Mucosa of stomach (tissue), 1 donor: ENCODE results near the gene POMGNT2.

Experiments used
- H3K27me3 ChIP-seq: one replicate; pipeline ENCODE4 v1.7.0; 2013; ENCODE audit warnings: mild to moderate bottlenecking, low read length; ENCODE audit not compliant: control insufficient read depth, insufficient read depth
- H3K36me3 ChIP-seq: one replicate; pipeline ENCODE4 v1.7.0; 2013; ENCODE audit warnings: low read length; ENCODE audit not compliant: control insufficient read depth, insufficient read depth
- H3K4me1 ChIP-seq: one replicate; pipeline ENCODE4 v1.7.0; 2013; ENCODE audit warnings: mild to moderate bottlenecking, low read length; ENCODE audit not compliant: control insufficient read depth, insufficient read depth
- H3K4me3 ChIP-seq: one replicate; pipeline ENCODE4 v1.7.0; 2013; ENCODE audit warnings: low read length
- H3K9ac ChIP-seq: one replicate; pipeline ENCODE4 v1.7.0; 2013; ENCODE audit warnings: mild to moderate bottlenecking, low read length, moderate library complexity
- H3K9me3 ChIP-seq: one replicate; pipeline ENCODE4 v1.7.0; 2013; ENCODE audit warnings: mild to moderate bottlenecking, low read length, moderate library complexity; ENCODE audit not compliant: control insufficient read depth
- donor health status: Pancreatic carcinoma.

Gene POMGNT2

DNA sequence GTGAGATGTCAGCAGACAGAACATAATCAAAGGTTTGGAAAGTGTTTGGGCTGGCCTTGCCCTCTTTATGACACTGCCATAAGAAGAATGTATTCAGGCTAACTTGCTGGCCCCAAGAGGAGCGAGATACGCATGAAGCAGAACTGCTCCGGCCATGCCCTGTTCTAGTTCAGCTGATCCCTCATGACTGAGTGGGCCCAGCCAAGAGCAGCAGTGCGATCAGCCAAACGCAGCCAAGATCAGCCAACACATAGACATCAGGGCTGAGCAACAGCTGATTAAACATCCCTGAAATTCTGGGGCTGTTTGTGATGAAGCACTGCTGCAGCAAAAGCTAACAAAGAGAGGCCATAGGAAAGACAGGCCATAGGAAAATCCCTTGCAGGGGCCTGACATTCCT is 24.1 kb downstream of the POMGNT2 start:
- no peaks in the 10 kb centered on the region for H3K27me3 ChIP-seq
- no peaks in the 10 kb centered on the region for H3K4me1 ChIP-seq

DNA sequence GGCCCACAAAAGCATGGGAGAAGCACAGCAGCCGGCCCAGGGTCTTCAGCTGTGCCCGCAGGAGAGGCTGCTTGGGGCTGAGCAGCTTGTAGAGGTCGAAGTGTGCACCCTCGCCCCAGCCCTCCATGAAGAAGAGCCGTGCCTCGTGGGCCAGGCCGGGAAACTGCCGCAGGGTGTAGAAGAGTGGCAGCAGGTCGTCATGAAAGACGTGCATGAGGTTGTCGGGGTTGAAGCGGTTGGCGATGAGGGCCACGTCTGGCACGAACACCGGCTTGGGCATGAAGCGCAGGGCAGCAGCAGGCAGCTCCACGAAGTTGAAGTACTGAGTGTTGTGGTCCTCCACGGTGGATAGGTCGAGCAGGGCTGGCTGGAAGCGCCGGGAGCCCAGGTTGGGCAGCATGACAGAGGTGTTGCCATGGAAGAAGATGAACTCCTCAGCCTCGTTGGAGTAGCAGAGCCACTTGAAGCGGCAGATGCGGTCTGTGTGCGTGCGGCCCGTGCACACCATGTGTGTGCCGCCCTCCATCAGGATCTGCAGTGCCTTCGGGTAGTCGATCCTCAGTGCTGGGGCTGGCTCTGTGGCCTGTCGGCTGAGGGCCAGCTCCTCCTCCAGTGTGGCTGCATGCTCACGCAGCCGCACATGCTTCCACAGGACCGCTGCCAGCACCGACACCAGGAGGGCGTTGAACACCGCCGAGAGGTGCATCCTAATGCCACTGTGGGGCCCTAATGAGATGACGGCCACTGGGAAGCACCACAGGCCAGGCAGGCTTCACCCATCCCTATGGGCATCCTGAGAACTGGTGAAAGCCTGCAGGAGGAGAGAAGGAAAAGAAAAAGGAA is 24.9 kb downstream of the POMGNT2 start:
- no peaks in the 10 kb centered on the region for H3K27me3 ChIP-seq
- H3K4me1 ChIP-seq, result no peaks in the 10 kb centered on the region
- H3K9ac ChIP-seq, result no peak overlapping the region
- H3K9me3 ChIP-seq, result no peaks in the 10 kb centered on the region
- no peak overlapping the region for H3K4me3 ChIP-seq
- no peaks in the 10 kb centered on the region for H3K36me3 ChIP-seq

More for the DNA sequence above, 24.1 kb downstream of the POMGNT2 start:
- Histone ChIP-seq H3K9me3 (no peaks in the 10 kb centered on the region), H3K4me3 (no peak overlapping the region), H3K9ac (no peak overlapping the region), H3K36me3 (no peaks in the 10 kb centered on the region)

DNA sequence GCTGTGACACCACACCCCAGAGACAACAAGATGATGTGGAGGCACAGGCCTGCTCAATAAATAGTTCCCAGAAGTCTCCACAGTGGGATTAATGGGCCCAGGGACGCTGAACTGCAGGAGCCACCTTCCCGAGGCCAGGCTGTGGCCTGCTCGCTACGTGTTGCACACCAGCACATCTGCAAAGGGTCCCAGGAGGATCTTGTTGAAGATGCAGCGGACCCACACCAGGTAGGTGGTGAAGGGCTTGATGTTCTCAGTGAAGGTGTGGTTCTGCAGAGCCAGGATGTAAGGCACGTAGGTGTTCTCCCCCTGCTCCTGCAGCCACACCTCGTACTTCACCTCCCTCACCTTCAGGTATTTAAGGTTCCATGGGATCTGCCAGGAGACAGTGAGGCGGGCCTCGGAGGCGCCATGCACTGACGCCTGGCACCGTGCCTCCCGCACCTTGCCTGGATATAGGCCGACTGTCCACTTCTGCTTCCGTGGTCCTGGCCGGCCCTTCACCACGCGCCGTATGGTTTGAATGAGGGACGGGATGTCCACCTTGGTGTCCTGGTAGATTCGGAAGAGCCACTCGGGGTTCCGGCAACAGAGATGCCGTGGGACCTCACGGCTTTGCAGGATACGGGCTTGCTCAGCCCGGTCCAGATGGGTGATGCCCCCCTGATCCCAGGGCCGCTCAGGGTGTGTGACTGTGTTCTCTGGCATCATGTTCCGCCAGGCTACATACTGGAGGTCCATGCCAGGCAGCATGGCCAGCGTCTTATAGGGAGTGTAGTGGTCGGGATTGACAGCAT is 26.1 kb downstream of the POMGNT2 start:
- H3K27me3 ChIP-seq, result no peaks in the 10 kb centered on the region
- no peaks in the 10 kb centered on the region for H3K36me3 ChIP-seq

DNA sequence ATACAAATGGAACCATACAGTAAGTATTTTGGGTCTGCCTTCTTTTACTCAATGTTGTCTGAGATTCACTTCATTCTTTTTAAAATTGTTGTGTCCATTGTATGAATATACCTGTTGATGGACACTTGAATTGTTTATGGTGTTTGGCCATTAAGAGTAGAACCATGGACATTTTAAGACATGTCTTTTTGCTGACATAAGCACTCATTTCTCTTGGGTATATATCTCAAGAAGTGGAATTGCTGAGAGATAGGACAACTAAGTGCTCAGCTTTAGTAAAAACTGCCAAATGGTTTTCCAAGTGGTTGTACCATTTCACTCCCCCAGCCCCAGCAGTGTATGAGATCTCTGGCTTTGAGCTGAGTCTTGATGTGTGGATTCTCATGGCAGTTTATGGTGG is 28.2 kb downstream of the POMGNT2 start:
- H3K27me3 ChIP-seq, result no peaks in the 10 kb centered on the region
- H3K9me3 ChIP-seq, result no peaks in the 10 kb centered on the region
- no peak overlapping the region for H3K9ac ChIP-seq
- H3K4me1 ChIP-seq, result no peaks in the 10 kb centered on the region
- no peak overlapping the region for H3K4me3 ChIP-seq
- H3K36me3 ChIP-seq, result no peaks in the 10 kb centered on the region

More for the DNA sequence above, 26.1 kb downstream of the POMGNT2 start:
- Histone ChIP-seq H3K9ac (no peak overlapping the region), H3K9me3 (no peaks in the 10 kb centered on the region), H3K4me3 (no peak overlapping the region), H3K4me1 (no peaks in the 10 kb centered on the region)

DNA sequence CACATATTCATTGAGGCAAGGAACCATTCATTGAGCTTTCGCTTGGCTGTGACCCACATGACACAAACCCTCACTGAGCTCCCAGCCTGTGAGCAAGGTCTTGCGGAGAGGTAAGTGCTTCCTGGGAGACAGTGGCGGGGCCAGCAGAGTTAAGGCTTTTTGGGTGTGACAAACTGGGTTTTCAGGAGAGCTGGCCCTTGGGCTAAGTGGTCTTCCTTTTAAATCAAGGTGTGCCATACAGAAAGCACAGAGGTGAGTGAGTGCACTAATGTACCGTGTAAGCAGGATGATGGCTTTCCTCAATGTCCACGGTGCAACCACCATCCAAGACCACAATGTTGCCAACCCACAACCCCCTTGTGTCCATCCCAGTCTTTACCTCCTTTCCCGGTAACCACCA is 28.6 kb downstream of the POMGNT2 start:
- Histone ChIP-seq H3K36me3 (no peaks in the 10 kb centered on the region), H3K9me3 (no peaks in the 10 kb centered on the region), H3K9ac (no peak overlapping the region), H3K4me1 (no peaks in the 10 kb centered on the region), H3K4me3 (no peak overlapping the region), H3K27me3 (no peaks in the 10 kb centered on the region)

DNA sequence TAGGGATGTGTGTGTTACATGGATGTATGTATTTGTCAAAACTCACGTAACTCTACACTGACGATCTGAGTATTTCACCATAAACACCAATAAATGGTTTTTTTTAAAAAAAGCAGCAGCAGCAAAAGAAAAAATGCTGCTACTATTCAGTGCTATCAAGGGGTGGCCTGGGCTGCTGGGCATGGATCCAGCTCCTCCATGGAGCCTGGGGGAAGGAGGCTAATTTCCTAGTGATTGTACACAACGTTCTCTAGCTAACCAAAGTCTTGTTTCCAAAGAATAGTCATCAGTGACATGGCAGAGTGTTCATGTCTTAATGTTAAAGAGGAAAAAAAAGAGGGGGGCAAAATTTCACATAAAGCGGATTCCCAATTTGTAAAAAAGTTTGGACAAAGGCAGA is 29.0 kb downstream of the POMGNT2 start:
- Histone ChIP-seq H3K36me3 (no peaks in the 10 kb centered on the region), H3K4me1 (no peaks in the 10 kb centered on the region), H3K9ac (no peak overlapping the region), H3K4me3 (no peak overlapping the region), H3K9me3 (no peaks in the 10 kb centered on the region), H3K27me3 (no peaks in the 10 kb centered on the region)

DNA sequence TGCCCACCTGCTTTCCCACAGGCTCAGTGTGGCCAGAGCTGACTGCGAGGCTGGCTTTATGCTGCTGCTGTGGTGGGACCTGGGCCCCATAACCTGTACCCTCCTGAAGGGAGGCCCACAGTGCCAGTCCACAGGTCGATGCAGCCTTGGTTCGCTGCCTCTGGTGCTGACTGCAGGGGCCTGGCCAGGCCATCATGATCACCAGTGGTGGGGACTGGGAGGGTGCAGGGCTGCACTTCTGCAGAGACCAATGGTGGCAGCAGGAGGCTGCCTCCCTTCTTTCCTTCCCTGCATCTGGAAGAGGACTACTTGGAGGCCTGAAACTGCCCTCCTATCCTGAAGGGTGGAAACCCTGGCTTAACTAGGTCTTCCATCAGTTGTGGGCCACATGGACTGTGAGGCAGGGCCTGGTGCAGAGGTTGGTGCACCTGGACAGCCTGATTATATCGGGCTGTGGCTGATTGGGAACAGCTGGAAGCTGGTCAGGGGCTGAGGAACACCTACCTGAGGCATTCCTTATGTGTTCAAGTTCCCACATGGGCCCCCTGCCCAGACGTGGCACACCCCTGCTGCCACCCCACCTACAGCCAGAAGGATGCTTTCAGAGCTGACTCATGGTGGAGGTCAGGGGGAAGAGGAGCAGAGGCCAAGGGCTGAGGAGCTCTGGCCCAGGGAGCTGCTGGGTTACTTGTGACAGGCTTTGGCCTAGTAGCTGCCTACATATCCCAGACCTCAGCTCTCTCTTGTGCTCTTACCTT is 29.8 kb downstream of the POMGNT2 start:
- no peaks in the 10 kb centered on the region for H3K4me1 ChIP-seq
- H3K9ac ChIP-seq, result no peak overlapping the region
- no peaks in the 10 kb centered on the region for H3K9me3 ChIP-seq
- no peaks in the 10 kb centered on the region for H3K27me3 ChIP-seq
- no peaks in the 10 kb centered on the region for H3K36me3 ChIP-seq
- H3K4me3 ChIP-seq, result no peak overlapping the region

DNA sequence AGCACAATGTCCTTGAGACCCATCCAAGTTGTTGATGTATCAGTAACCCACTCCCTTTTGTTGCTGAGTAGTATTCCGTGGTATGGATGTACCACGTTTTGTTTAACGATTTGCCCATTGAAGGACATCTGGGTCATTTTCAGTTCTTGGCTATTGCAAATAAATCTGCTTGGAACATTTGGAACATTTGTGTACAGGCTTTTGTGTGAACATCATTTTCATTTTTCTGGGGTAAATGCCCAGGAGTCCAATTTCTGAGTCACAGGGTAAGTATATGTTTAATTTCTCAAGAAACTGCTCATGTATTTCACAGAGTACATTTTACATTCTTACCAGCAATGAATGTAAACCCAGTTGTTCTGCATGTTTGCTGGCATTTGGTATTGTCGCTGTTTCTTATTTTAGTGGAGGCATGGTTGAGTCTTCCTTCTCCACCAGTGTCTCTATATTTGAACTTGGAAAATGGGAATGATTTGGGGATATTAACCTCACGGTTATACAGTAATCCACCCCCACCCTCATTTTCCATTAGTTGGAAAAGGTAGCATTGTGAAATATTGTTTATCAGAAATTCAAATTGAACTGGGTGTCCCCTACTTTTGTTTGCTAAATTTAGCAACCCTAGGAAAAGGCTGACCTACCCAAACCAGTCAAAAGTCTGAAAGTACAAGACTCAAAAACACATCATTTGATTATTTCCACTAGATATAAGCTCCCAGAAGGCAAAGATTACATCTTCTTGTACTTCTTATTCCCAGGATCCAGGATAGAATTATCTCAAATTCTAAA is 30.8 kb downstream of the POMGNT2 start:
- Histone ChIP-seq H3K27me3 (no peaks in the 10 kb centered on the region), H3K4me3 (no peak overlapping the region), H3K9ac (no peak overlapping the region)

DNA sequence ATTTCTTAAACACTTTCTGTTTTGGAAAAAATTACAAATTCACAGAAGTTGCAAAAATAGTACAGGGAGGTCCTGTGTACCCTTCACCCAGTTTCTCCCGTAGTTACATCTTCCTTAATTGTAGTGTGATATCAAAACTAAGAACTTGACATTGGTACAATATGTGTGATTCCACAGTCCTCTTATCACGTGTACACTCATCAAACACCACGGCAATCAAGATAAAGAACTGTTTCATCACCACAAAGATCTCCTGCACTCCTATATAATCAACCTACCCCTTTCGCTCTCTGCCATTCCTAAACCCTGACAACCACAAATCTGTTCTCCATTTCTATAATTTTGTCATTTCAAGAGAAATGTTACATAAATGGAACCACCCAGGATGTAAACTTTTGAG is 31.4 kb downstream of the POMGNT2 start:
- Histone ChIP-seq H3K9ac (no peak overlapping the region), H3K4me3 (no peak overlapping the region), H3K27me3 (no peaks in the 10 kb centered on the region), H3K36me3 (no peaks in the 10 kb centered on the region), H3K9me3 (no peaks in the 10 kb centered on the region), H3K4me1 (no peaks in the 10 kb centered on the region)

More for the DNA sequence above, 30.8 kb downstream of the POMGNT2 start:
- H3K9me3 ChIP-seq, result no peaks in the 10 kb centered on the region
- H3K36me3 ChIP-seq, result no peaks in the 10 kb centered on the region
- H3K4me1 ChIP-seq, result no peaks in the 10 kb centered on the region

DNA sequence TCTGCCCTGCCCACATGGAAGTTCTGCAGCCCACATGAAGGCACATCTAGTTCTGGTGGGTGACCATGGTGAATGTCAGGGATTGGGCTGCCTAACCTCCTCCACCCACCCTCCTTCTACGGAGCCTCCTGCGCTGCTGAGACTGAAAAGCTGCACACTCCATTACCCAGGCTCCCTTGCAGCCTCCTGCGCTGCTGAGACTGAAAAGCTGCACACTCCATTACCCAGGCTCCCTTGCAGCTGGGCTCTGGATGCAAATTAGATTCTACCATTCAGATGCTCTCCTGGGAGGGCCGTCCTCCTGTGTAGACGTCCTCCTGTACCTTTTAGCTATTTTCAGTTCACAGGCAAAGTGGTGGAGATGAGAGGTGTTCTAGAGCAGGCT is 32.1 kb downstream of the POMGNT2 start:
- no peaks in the 10 kb centered on the region for H3K36me3 ChIP-seq
- H3K9ac ChIP-seq, result no peak overlapping the region
- no peaks in the 10 kb centered on the region for H3K9me3 ChIP-seq
- H3K27me3 ChIP-seq, result no peaks in the 10 kb centered on the region
- H3K4me3 ChIP-seq, result no peak overlapping the region
- no peaks in the 10 kb centered on the region for H3K4me1 ChIP-seq

DNA sequence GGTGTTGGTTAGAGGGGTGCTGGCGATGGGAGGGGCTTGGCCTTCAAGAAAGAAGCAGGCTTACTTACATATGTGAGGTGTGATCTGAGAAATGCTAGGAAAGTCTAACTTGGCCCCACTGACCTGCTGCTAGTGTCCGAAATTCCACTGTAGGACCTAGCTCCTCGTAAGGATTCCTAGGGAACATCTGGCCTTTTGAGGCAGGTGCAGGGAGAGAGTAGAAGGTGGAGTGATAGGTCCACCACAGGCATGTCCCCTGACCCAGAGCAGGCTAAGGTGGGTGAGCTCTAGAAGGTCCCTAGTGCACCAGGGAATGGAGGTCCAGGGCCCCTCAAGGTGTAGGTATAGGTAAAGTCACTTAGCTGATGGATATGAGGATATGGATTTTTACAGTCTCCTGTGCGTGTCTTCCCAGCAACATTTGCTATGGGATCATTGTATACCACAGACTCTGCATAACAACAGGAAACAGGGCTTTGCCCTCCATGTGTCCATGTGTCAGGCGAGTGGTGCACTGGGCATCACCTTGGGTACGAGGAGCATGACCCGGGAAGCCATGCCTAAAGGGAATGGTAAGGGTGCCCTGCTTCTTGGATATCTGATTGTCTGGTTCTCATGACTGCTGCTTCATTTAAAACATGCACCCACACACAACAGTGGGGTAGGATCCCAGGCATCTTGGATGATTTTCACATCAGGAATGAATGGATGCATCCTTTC is 32.6 kb downstream of the POMGNT2 start:
- H3K36me3 ChIP-seq, result no peaks in the 10 kb centered on the region
- H3K4me1 ChIP-seq, result no peaks in the 10 kb centered on the region
- no peaks in the 10 kb centered on the region for H3K9me3 ChIP-seq
- H3K4me3 ChIP-seq, result no peak overlapping the region
- no peaks in the 10 kb centered on the region for H3K27me3 ChIP-seq
- H3K9ac ChIP-seq, result no peak overlapping the region
